ENCODE results near the gene TMX3. TPM values are rescaled to one million over a fixed set of nuclear protein-coding genes. Genes with fewer than 3 reads are reported as not detected.

The TMX3 gene
- total RNA-seq, 1 experiment from 2014 or later: 62.2 TPM

Other genes starting within 250 kb of the TMX3 start
- 0.19 and 2.6 TPM in 2 replicates for gene CCDC102B, start 83.0 kb upstream of the TMX3 start, total RNA-seq (2014; rRNA removed; shearing (Covaris generic))